22Rv1 (cell line): Measurements from ENCODE around the gene NOVA2.
A peak's percentile ranks its signal among the peaks of the same experiment; 100 is the strongest.

ENCODE experiments used
- H3K27ac ChIP-seq: fragments of 450-650 bp; 2 replicates; pipeline ENCODE4 v1.5.1; 2017
- CTCF ChIP-seq: fragments of 450-650 bp; IDR thresholded peaks from 2 replicates; pipeline ENCODE4 v1.5.1; 2017; ENCODE audit warnings: mild to moderate bottlenecking
- ZFX ChIP-seq: fragments of 450-650 bp; IDR thresholded peaks from 2 replicates; pipeline ENCODE4 v1.6.1; 2017; ENCODE audit warnings: antibody characterized with exemption, borderline replicate concordance

Gene NOVA2

GRCh38 chr19:45929247-45929646 is 44.4 kb downstream of the NOVA2 start:
- TF ChIP-seq ZFX (no peak), CTCF (no peak)
- no peak overlapping the region for H3K27ac ChIP-seq

GRCh38 chr19:45927565-45928261 is 46.0 kb downstream of the NOVA2 start:
- TF ChIP-seq ZFX (no peak), CTCF (peak; percentile 38)
- H3K27ac ChIP-seq, result peak overlapping the region; percentile 59

- H3K27ac ChIP-seq, result no peak overlapping the region
- no peak for TF ChIP-seq CTCF
- TF ChIP-seq ZFX, result no peak
Measured at GRCh38 chr19:45924891-45925447, 48.7 kb downstream of the NOVA2 start.

GRCh38 chr19:45922281-45922680 is 51.4 kb downstream of the NOVA2 start:
- TF ChIP-seq CTCF (0 out of 2 replicates have a peak, but pooled peaks have one; percentile 5), ZFX (no peak)
- H3K27ac ChIP-seq, result no peak overlapping the region

- no peak overlapping the region for H3K27ac ChIP-seq
- no peak for TF ChIP-seq CTCF
Measured at GRCh38 chr19:45920458-45920857, 53.2 kb downstream of the NOVA2 start.

- no peak for TF ChIP-seq ZFX
- no peak for TF ChIP-seq CTCF
- no peak overlapping the region for H3K27ac ChIP-seq
Measured at GRCh38 chr19:45919678-45920077, 54.0 kb downstream of the NOVA2 start.

- H3K27ac ChIP-seq, result no peak overlapping the region
Measured at GRCh38 chr19:45918721-45919120, 54.9 kb downstream of the NOVA2 start.

More at GRCh38 chr19:45918721-45919120, 54.9 kb downstream of the NOVA2 start:
- TF ChIP-seq CTCF, result no peak
- TF ChIP-seq ZFX, result no peak
